Astrocyte of the cerebellum (primary cell): ENCODE results near the gene CLRN2.

Experiments
- DNase-seq: peaks from one replicate; pipeline ENCODE4 v3.0.0-alpha.2; 2011; ENCODE audit warnings: low read depth
- H3K4me3 ChIP-seq: 2 replicates; pipeline ENCODE4 v1.5.1; 2011; ENCODE audit warnings: mild to moderate bottlenecking, low read depth, low read length, moderate library complexity
- CTCF ChIP-seq: IDR thresholded peaks from 2 replicates; pipeline ENCODE4 v1.5.1; 2012; ENCODE audit warnings: low read length, low read depth, moderate library complexity, mild to moderate bottlenecking; ENCODE audit errors: missing control alignments
- in situ Hi-C: cut with HindIII; loops from 2 replicates; pipeline ENCODE4 v1.10.0; 2017; ENCODE audit warnings: low sequenced_read_pairs

The CLRN2 gene

GRCh38 chr4:17480210-17480927 lies 34.6 kb upstream of the CLRN2 start:
- in situ Hi-C loops: no loop called here
- no peak overlapping the region for H3K4me3 ChIP-seq
- DNase-seq: no peak
- TF ChIP-seq CTCF: no peak

GRCh38 chr4:17480955-17481354 lies 34.0 kb upstream of the CLRN2 start:
- H3K4me3 ChIP-seq: no peak overlapping the region
- TF ChIP-seq CTCF: no peak
- in situ Hi-C loops: no loop called here
- no peak for DNase-seq

GRCh38 chr4:17482716-17483115 lies 32.2 kb upstream of the CLRN2 start:
- in situ Hi-C loops: no loop called here
- no peak overlapping the region for H3K4me3 ChIP-seq
- TF ChIP-seq CTCF: no peak
- DNase-seq: no peak

- no peak overlapping the region for H3K4me3 ChIP-seq
- no peak for DNase-seq
- in situ Hi-C loops: no loop called here
- TF ChIP-seq CTCF: no peak
Observed at GRCh38 chr4:17489123-17489522, 25.8 kb upstream of the CLRN2 start.

- in situ Hi-C loops: no loop called here
Observed at GRCh38 chr4:17489721-17490120, 25.2 kb upstream of the CLRN2 start.

GRCh38 chr4:17490575-17491059 lies 24.3 kb upstream of the CLRN2 start:
- in situ Hi-C loops: no loop called here
- no peak for TF ChIP-seq CTCF
- H3K4me3 ChIP-seq: no peak overlapping the region
- no peak for DNase-seq

More at GRCh38 chr4:17489721-17490120, 25.2 kb upstream of the CLRN2 start:
- no peak overlapping the region for H3K4me3 ChIP-seq
- no peak for TF ChIP-seq CTCF
- DNase-seq: no peak
